Peyer's patch (tissue), 4 donors: ENCODE data around the gene AGTPBP1. TPM values are rescaled to one million over a fixed set of nuclear protein-coding genes. Genes with fewer than 3 reads are reported as not detected.

ENCODE experiments used
- DNase-seq, 3 donors: peaks; one replicate each; pipeline ENCODE4 v3.0.0-alpha.2; 2017 to 2019
- H3K27ac ChIP-seq, 4 donors: fragments of 200-600 bp; sonication (generic); one replicate each; pipeline ENCODE4 v1.5.1; 2016 to 2019
- H3K27me3 ChIP-seq, 2 donors: fragments of 200-600 bp; sonication (generic); one replicate each; pipeline ENCODE4 v1.5.1; 2019
- H3K36me3 ChIP-seq, 3 donors: fragments of 200-600 bp; sonication (generic); one replicate each; pipeline ENCODE4 v1.5.1; 2016 to 2019
- H3K4me1 ChIP-seq, 4 donors: fragments of 200-600 bp; sonication (generic); one replicate each; pipeline ENCODE4 v1.5.1; 2016 to 2019
- H3K4me3 ChIP-seq, 4 donors: fragments of 200-600 bp; sonication (generic); 1 replicate in 3 of 4; 2 replicates in 1 of 4; pipeline ENCODE4 v1.5.1; 2016 to 2019; ENCODE audit warnings: mild to moderate bottlenecking in 1 of 4
- H3K9me3 ChIP-seq, 4 donors: fragments of 200-600 bp; sonication (generic); one replicate each; pipeline ENCODE4 v1.5.1; 2016 to 2019; ENCODE audit warnings: mild to moderate bottlenecking in 1 of 4
- CTCF ChIP-seq, 6 experiments: fragments of 450-650 bp in 4 of 6; fragments of 200-600 bp in 2 of 6; sonication (generic) in 1 of 6; IDR thresholded peaks; one replicate each; pipeline ENCODE4 v1.5.1; 2017 to 2019; ENCODE audit warnings: antibody characterized with exemption in 6 of 6, mild to moderate bottlenecking in 3 of 6, moderate library complexity in 1 of 6
- POLR2A ChIP-seq, 2 donors: fragments of 450-650 bp; IDR thresholded peaks; one replicate each; pipeline ENCODE4 v1.5.1; 2017; ENCODE audit warnings: antibody characterized with exemption in 2 of 2, mild to moderate bottlenecking in 2 of 2, moderate library complexity in 2 of 2
- total RNA-seq, 4 donors: library from RNA; depleted of rRNA; stranded (reverse); fragments of >200 nt; gene quantifications; one replicate each; pipeline ENCODE4 v1.1.0, GENCODE V29; 2016

AGTPBP1 gene
- total RNA-seq, 4 donors from 2014 or later = 9.1 to 42.9 (median 13.0) TPM

- Histone ChIP-seq H3K9me3 (no peaks in the 10 kb centered on the region), H3K27me3 (no peaks in the 10 kb centered on the region), H3K4me1 (no peaks in the 10 kb centered on the region), H3K27ac (no peak overlapping the region), H3K4me3 (no peak overlapping the region), H3K36me3 (no peaks in the 10 kb centered on the region)
- TF ChIP-seq CTCF (IDR thresholded peaks at IDR 0.05) (no peak), POLR2A (IDR thresholded peaks at IDR 0.05) (no peak)
- no peak for DNase-seq
These were observed 199.9 kb downstream of the AGTPBP1 start for GRCh38 chr9:85541876-85542275.

GRCh38 chr9:85536514-85536913 lies 205.2 kb downstream of the AGTPBP1 start:
- Histone ChIP-seq H3K4me3 (no peak overlapping the region), H3K27me3 (no peaks in the 10 kb centered on the region), H3K4me1 (no peaks in the 10 kb centered on the region), H3K9me3 (no peaks in the 10 kb centered on the region), H3K27ac (no peak overlapping the region), H3K36me3 (no peaks in the 10 kb centered on the region)
- TF ChIP-seq POLR2A (IDR thresholded peaks at IDR 0.05) (no peak), CTCF (IDR thresholded peaks at IDR 0.05) (no peak)
- no peak for DNase-seq

- no peaks in the 10 kb centered on the region for H3K9me3 ChIP-seq
- no peaks in the 10 kb centered on the region for H3K4me1 ChIP-seq
- TF ChIP-seq CTCF (IDR thresholded peaks at IDR 0.05) (no peak), POLR2A (IDR thresholded peaks at IDR 0.05) (no peak)
- no peak for DNase-seq
- H3K27me3 ChIP-seq = no peaks in the 10 kb centered on the region
- no peak overlapping the region for H3K4me3 ChIP-seq
- H3K36me3 ChIP-seq = no peaks in the 10 kb centered on the region
- H3K27ac ChIP-seq = no peak overlapping the region
These were observed 205.7 kb downstream of the AGTPBP1 start for GRCh38 chr9:85536076-85536475.

GRCh38 chr9:85534340-85534739 lies 207.4 kb downstream of the AGTPBP1 start:
- DNase-seq = no peak
- Histone ChIP-seq H3K27ac (no peak overlapping the region), H3K4me1 (no peaks in the 10 kb centered on the region), H3K4me3 (no peak overlapping the region), H3K36me3 (no peaks in the 10 kb centered on the region), H3K27me3 (no peaks in the 10 kb centered on the region), H3K9me3 (no peaks in the 10 kb centered on the region)
- no peak for TF ChIP-seq CTCF (IDR thresholded peaks at IDR 0.05)
- no peak for TF ChIP-seq POLR2A (IDR thresholded peaks at IDR 0.05)

GRCh38 chr9:85533538-85533937 lies 208.2 kb downstream of the AGTPBP1 start:
- H3K27ac ChIP-seq = no peak overlapping the region
- no peaks in the 10 kb centered on the region for H3K27me3 ChIP-seq

More at GRCh38 chr9:85533538-85533937, 208.2 kb downstream of the AGTPBP1 start:
- Histone ChIP-seq H3K9me3 (no peaks in the 10 kb centered on the region), H3K4me3 (no peak overlapping the region), H3K36me3 (no peaks in the 10 kb centered on the region), H3K4me1 (no peaks in the 10 kb centered on the region)
- DNase-seq = no peak
- no peak for TF ChIP-seq POLR2A (IDR thresholded peaks at IDR 0.05)
- TF ChIP-seq CTCF (IDR thresholded peaks at IDR 0.05) = no peak
